B cell (primary cell): ENCODE results near the gene COBLL1. TPM values are rescaled to one million over a fixed set of nuclear protein-coding genes. Genes with fewer than 3 reads are reported as not detected.

ENCODE experiments used
- ATAC-seq: fragments of 200-7000 bp; cut with Tn5 transposase; one replicate; pipeline ENCODE4 v1.10.0; 2021; ENCODE audit warnings: low read depth, mild to moderate bottlenecking, moderate number of reproducible peaks, moderate library complexity
- CTCF ChIA-PET: fragments of 350-600 bp; sonication (Branson Sonifier 250); formaldehyde crosslinking; loops from one replicate; lab custom pipeline; 2021; ENCODE audit warnings: antibody characterized with exemption, inconsistent platforms; lab: Charles Lee
- POLR2A ChIA-PET: fragments of 350-600 bp; sonication (Branson Sonifier 250); formaldehyde crosslinking; loops from one replicate; lab custom pipeline; 2021; ENCODE audit warnings: antibody characterized with exemption; lab: Charles Lee
- DNase-seq: peaks from one replicate; pipeline ENCODE4 v3.0.0; 2013
- H2AFZ ChIP-seq: 2 replicates; pipeline ENCODE4 v1.6.1; 2012; ENCODE audit warnings: mild to moderate bottlenecking, low read depth, low read length; ENCODE audit not compliant: insufficient read depth, poor library complexity, severe bottlenecking
- H3K27ac ChIP-seq, 2 donors: 1 replicate in 1 of 2; 2 replicates in 1 of 2; pipeline ENCODE4 v1.5.1; 2012 to 2013; ENCODE audit warnings: low read length in 2 of 2, mild to moderate bottlenecking in 2 of 2, moderate library complexity in 1 of 2
- H3K27me3 ChIP-seq, 4 experiments: fragments of 200-600 bp in 1 of 4; sonication (generic) in 1 of 4; replicated peaks in 1 of 4; 1 replicate in 2 of 4; 2 replicates in 2 of 4; pipeline versions ENCODE4 v1.6.1 to v1.7.0; 2013 to 2016; ENCODE audit warnings: low read length in 3 of 4, mild to moderate bottlenecking in 2 of 4, mixed read lengths in 1 of 4, moderate library complexity in 1 of 4; ENCODE audit not compliant: insufficient read depth in 4 of 4, control insufficient read depth in 3 of 4; ENCODE audit errors: control extremely low read depth in 1 of 4
- H3K36me3 ChIP-seq, 2 experiments: replicated peaks in 1 of 2; 1 replicate in 1 of 2; 2 replicates in 1 of 2; pipeline versions ENCODE4 v1.6.1 to v1.7.1; 2013; ENCODE audit warnings: low read length in 1 of 2; ENCODE audit not compliant: insufficient read depth in 2 of 2, control insufficient read depth in 1 of 2; ENCODE audit errors: control extremely low read depth in 1 of 2, extremely low read depth in 1 of 2
- H3K4me1 ChIP-seq, 2 donors: fragments of 200-600 bp in 1 of 2; sonication (generic) in 1 of 2; 1 replicate in 1 of 2; 2 replicates in 1 of 2; pipeline versions ENCODE4 v1.5.1 to v1.6.1; 2013 to 2017; ENCODE audit warnings: low read length in 2 of 2; ENCODE audit not compliant: control insufficient read depth in 2 of 2, insufficient read depth in 2 of 2
- H3K4me2 ChIP-seq: replicated peaks from 2 replicates; pipeline ENCODE3; 2012; ENCODE audit warnings: mild to moderate bottlenecking, low read depth, low read length; ENCODE audit not compliant: poor library complexity, severe bottlenecking
- H3K4me3 ChIP-seq, 5 experiments: fragments of 200-600 bp in 1 of 5; sonication (generic) in 1 of 5; 1 replicate in 3 of 5; 2 replicates in 2 of 5; pipeline versions ENCODE4 v1.5.1 to v1.7.0; 2011 to 2016; ENCODE audit warnings: low read length in 4 of 5, mild to moderate bottlenecking in 4 of 5, low read depth in 2 of 5, control low read depth in 1 of 5, moderate library complexity in 1 of 5; ENCODE audit not compliant: insufficient read depth in 1 of 5; ENCODE audit errors: control extremely low read depth in 1 of 5, extremely low read depth in 1 of 5
- H3K79me2 ChIP-seq: fragments of 200-600 bp; sonication (generic); one replicate; pipeline ENCODE4 v1.6.0; 2016; ENCODE audit warnings: low read length; ENCODE audit not compliant: control insufficient read depth, insufficient read depth
- H3K9ac ChIP-seq: fragments of 200-600 bp; sonication (generic); 2 replicates; pipeline ENCODE4 v1.6.1; 2017; ENCODE audit warnings: mild to moderate bottlenecking, low read length, moderate library complexity
- H3K9me3 ChIP-seq, 3 donors: one replicate each; pipeline versions ENCODE4 v1.6.1 to v1.7.1; 2013; ENCODE audit warnings: low read length in 2 of 3; ENCODE audit not compliant: control insufficient read depth in 2 of 3, insufficient read depth in 1 of 3; ENCODE audit errors: control extremely low read depth in 1 of 3
- H4K20me1 ChIP-seq: 2 replicates; pipeline ENCODE4 v1.6.0; 2012; ENCODE audit warnings: mild to moderate bottlenecking, low read length; ENCODE audit not compliant: insufficient read depth, control insufficient read depth, poor library complexity, severe bottlenecking
- H3K27ac Mint-ChIP-seq: one replicate; pipeline ENCODE4 v1.8.0; 2021; ENCODE audit warnings: mixed read lengths
- H3K27me3 Mint-ChIP-seq: one replicate; pipeline ENCODE4 v1.8.0; 2021; ENCODE audit warnings: mixed read lengths
- H3K4me1 Mint-ChIP-seq: one replicate; pipeline ENCODE4 v1.8.0; 2021; ENCODE audit warnings: mixed read lengths
- H3K4me3 Mint-ChIP-seq: one replicate; pipeline ENCODE4 v1.8.0; 2021; ENCODE audit warnings: mixed read lengths
- H3K9me3 Mint-ChIP-seq: one replicate; pipeline ENCODE4 v1.8.0; 2022; ENCODE audit warnings: mixed read lengths; ENCODE audit not compliant: insufficient read depth
- EZH2 ChIP-seq: IDR thresholded peaks from 2 replicates; pipeline ENCODE4 v1.6.1; 2012; ENCODE audit warnings: borderline replicate concordance, low read depth, mild to moderate bottlenecking, moderate library complexity, low read length; ENCODE audit not compliant: insufficient read depth, poor library complexity, severe bottlenecking
- WGBS: methylation state at CpG from one replicate; pipeline ENCODE4 v1.1.5; 2013; ENCODE audit warnings: missing lambda C conversion rate; ENCODE audit not compliant: insufficient coverage; 5-methylcytosine and 5-hydroxymethylcytosine counted together
- intact Hi-C: fragments of 100-400 bp; cut with micrococcal nuclease; formaldehyde crosslinking; loops from one replicate; pipeline ENCODE4 v1.10.0; 2022
- polyA plus RNA-seq: library from polyadenylated mRNA; depleted of rRNA; stranded (reverse); fragments of >200 nt; gene quantifications from 2 replicates; pipeline ENCODE4 v1.2.3, GENCODE V29; 2012
- total RNA-seq, 2 donors: library from RNA; stranded (reverse); fragments of 120-200 nt in 1 of 2; gene quantifications; 1 replicate in 1 of 2; 2 replicates in 1 of 2; pipeline versions ENCODE4 v1.2.3 to v1.2.4, GENCODE V29; 2013 to 2022
- TF ChIP-seq, protein P1 (sequence below): fragments of 200-600 bp; IDR thresholded peaks from one replicate; pipeline ENCODE4 v1.8.0; 2022; ENCODE audit warnings: antibody characterized with exemption, mild to moderate bottlenecking

The COBLL1 gene
- total and polyA plus RNA-seq, 2 donors (not counting 1 experiment from before 2014, with no cell fraction given) = 45.1 to 234 TPM

DNA sequence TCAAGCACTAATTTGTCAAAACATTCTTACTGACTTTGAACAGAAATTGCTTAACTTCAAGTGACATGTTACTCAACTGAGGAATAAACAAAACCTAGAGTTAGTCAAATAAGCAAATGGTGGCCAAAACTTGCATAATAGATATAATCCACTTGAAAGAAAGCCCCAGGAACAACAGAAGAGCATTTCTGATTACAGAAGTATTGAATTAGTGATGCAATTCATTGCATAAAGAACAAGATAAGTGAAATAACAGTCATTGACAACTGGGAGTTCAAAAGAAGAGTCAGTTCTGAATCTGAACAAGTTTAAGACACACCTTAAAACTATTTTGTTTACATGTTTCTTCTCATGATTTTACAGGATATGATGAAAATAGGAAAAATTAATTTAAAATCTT, 30.8 kb downstream of the COBLL1 start:
- TF ChIP-seq, protein P1, sequence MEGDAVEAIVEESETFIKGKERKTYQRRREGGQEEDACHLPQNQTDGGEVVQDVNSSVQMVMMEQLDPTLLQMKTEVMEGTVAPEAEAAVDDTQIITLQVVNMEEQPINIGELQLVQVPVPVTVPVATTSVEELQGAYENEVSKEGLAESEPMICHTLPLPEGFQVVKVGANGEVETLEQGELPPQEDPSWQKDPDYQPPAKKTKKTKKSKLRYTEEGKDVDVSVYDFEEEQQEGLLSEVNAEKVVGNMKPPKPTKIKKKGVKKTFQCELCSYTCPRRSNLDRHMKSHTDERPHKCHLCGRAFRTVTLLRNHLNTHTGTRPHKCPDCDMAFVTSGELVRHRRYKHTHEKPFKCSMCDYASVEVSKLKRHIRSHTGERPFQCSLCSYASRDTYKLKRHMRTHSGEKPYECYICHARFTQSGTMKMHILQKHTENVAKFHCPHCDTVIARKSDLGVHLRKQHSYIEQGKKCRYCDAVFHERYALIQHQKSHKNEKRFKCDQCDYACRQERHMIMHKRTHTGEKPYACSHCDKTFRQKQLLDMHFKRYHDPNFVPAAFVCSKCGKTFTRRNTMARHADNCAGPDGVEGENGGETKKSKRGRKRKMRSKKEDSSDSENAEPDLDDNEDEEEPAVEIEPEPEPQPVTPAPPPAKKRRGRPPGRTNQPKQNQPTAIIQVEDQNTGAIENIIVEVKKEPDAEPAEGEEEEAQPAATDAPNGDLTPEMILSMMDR = no peak
- TF ChIP-seq EZH2 = no peak
- no peak overlapping the region for H3K4me2 ChIP-seq
- no peak for ATAC-seq
- H3K4me1 Mint-ChIP-seq = peaks cover 20% of the 10 kb centered on the region
- intact Hi-C loops = loop anchor here (5.0 kb wide), 1 partner anchor 39 kb away; no protein-coding TSS in a partner anchor
- H3K9ac ChIP-seq = no peak overlapping the region
- peaks cover 5 to 12% of the 10 kb centered on the region in 2 donors for H3K4me1 ChIP-seq
- H3K27ac ChIP-seq = no peak overlapping the region
- H3K27me3 Mint-ChIP-seq = no peaks in the 10 kb centered on the region
- POLR2A ChIA-PET = no interaction called here
- peaks cover 10% of the 10 kb centered on the region for H4K20me1 ChIP-seq
- no peak overlapping the region for H3K27ac Mint-ChIP-seq
- H3K9me3 Mint-ChIP-seq = no peaks in the 10 kb centered on the region
- CTCF ChIA-PET = no interaction called here
- H3K79me2 ChIP-seq = peaks cover 81% of the 10 kb centered on the region
- no peak overlapping the region for H2AFZ ChIP-seq
- no peaks in the 10 kb centered on the region for H3K36me3 ChIP-seq
- DNase-seq = no peak
- no peaks in the 10 kb centered on the region for H3K9me3 ChIP-seq
- no peaks in the 10 kb centered on the region for H3K27me3 ChIP-seq
- H3K4me3 Mint-ChIP-seq = no peak overlapping the region
- no peak overlapping the region for H3K4me3 ChIP-seq

DNA sequence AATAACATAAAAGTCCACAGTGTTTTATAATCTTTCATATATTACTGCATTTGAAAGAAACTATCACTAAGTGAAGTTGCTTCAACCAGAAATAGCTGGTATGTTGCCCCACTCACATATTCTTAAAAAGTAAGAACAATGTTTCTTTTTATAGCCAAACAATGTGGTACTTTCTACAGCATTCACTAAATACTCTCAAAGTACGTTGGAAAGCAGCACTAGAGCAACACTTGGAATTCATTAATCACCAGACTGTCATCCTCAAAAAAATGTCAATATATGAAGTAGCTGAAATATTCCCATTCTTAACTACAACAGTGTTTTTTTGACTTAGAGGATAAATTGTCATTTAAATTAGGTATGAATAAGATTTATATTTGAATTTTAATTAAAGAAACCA, 32.8 kb downstream of the COBLL1 start:
- peaks cover 77% of the 10 kb centered on the region for H3K79me2 ChIP-seq
- H3K4me2 ChIP-seq = no peak overlapping the region
- Mint-ChIP-seq H3K27me3 (no peaks in the 10 kb centered on the region), H3K4me1 (peaks cover 20% of the 10 kb centered on the region), H3K9me3 (no peaks in the 10 kb centered on the region), H3K4me3 (no peak overlapping the region), H3K27ac (no peak overlapping the region)
- ChIA-PET POLR2A (no interaction called here), CTCF (interaction anchor here (0.9 to 1.2 kb wide), 2 partner anchors 25 to 104 kb away, joined by 3 to 4 read pairs; no protein-coding TSS in a partner anchor)
- no peaks in the 10 kb centered on the region for H3K27me3 ChIP-seq
- intact Hi-C loops = no loop called here
- TF ChIP-seq EZH2 = no peak
- TF ChIP-seq, protein P1 = no peak
- H2AFZ ChIP-seq = no peak overlapping the region
- no peak overlapping the region for H3K27ac ChIP-seq
- H3K4me1 ChIP-seq = no peaks in the 10 kb centered on the region
- no peak for ATAC-seq
- no peak overlapping the region for H3K9ac ChIP-seq
- no peak overlapping the region for H3K4me3 ChIP-seq
- H3K36me3 ChIP-seq = no peaks in the 10 kb centered on the region
- WGBS = no CpG with 5 or more reads among the region's 1 CpG
- peaks cover 6% of the 10 kb centered on the region for H4K20me1 ChIP-seq
- no peak for DNase-seq
- H3K9me3 ChIP-seq = no peaks in the 10 kb centered on the region
